Hindlimb muscle (tissue), 1 donor: ENCODE data around the gene JOSD2. TPM values are rescaled to one million over a fixed set of nuclear protein-coding genes. Genes with fewer than 3 reads are reported as not detected.
A peak's percentile ranks its signal among the peaks of the same experiment; 100 is the strongest.

Experiments
- DNase-seq: peaks from one replicate; pipeline ENCODE4 v3.0.0-alpha.2; 2013
- polyA plus RNA-seq: library from polyadenylated mRNA; unstranded; fragments of 120-200 nt; gene quantifications from one replicate; pipeline ENCODE4 v1.2.1, GENCODE V29; 2013; ENCODE audit not compliant: insufficient read length

The JOSD2 gene
- polyA plus RNA-seq, 1 donor: 28.5 TPM

DNA sequence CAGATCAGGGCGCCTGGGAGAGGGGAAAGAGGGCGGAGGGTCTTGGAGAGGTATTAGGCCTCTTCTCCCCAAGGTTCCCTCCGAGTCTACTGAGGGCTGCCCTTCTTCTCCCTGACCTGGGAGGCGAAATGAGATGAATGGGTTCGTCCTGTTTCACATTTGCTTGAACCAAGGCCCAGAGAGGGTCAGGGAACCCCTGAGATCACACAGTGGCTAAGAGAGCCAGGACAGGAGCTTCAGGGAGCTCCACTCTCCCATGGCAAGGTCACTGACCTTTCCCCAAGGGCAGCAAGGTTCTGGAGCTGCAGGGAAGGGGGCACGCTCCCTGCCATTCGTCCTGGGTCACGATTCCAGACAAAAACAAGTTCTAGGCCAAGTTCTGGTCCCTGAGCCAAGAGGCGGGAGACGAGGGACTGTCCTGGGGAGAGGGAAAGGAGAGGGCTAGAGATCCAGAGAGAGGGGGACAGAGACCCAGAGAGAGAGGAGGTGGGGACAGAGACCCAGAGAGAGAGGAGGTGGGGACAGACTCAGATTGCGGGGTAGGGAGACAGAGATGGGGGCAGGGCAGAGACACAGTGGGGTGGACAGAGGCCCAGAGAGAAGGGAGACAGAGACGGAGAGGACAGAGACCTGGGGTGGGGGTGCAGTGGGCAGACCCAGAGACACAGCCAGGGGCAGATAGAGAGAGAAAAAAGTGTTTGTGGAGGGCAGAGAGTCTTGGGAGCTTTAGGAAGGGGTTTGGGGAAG is 2.2 kb upstream of the JOSD2 start:
- no peak for DNase-seq

DNA sequence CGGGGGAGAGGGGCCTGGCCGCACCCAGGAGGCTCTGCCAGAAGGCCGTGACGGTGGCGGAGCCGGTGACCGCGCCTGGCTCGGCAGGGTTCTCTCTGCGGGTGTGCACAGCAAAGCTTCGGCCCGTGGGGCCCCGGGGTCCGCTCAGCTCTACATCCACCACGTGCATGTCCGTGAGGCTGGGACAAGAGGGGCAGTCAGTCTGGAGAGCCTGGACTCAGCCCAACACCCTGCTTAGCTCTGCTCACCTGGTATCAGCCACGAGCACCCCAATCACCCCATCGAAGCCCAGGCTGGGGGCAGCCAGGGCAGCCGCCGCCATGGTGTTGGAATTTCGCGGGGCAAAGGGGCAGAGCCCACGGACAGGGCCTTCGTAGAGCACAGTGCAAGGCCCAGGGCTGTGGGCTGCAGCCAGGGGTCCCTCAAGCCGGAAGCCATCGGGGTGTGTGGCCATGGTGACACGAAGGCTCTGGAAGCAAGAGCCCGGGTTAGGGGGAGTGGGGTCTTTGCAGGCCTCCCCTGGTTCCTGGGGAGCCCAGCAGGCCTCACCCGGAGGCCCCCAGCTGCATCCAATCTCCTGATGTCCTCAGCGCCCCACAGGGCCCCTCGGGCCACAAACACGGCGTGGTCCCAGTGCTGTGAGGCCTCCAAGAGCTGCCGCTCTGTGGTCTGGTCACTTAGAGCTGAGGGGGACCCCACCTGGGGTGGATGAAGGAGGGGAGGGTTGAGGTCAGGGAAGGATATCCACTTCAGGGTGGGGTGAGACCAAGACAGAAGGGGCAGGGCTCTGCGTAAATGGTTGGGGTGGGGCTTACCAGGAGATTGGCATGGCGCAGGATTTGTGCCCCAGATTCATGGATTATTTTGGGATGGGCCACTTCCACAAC is 1.4 kb upstream of the JOSD2 start:
- no peak for DNase-seq

GRCh38 chr19:50510700-50511068 is 307 bp downstream of the JOSD2 start:
- DNase-seq: no peak

DNA sequence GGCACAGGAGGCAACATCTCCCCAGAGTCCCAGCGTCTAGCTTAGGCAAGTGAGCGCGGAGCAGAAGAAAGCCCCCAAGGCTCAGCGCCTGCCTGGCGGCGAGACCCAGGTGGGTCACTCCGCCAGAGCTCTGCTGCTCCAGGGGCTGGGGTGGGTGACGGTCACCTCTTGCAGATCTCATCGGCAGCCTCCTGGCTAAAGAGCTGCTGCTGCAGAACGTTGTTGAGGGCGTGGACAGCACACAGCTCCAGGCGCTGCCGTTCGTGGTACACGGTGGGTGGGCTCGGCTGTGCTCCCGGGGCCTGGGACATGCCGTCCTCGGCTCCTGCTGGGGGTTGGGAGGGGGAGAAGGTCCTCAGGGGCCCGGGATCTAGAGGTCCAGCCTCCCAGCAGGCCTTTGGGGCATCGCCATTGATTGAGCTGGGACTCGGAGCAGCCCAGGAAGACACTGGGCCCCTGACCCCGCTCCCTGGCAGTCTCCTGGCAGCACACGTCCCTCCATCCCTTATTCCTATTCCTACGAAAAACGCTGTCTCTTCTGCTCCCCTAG is 795 bp downstream of the JOSD2 start:
- no peak for DNase-seq

GRCh38 chr19:50509366-50509765 is 1.6 kb downstream of the JOSD2 start:
- DNase-seq: no peak

GRCh38 chr19:50508843-50509190 is 2.2 kb downstream of the JOSD2 start:
- no peak for DNase-seq

DNA sequence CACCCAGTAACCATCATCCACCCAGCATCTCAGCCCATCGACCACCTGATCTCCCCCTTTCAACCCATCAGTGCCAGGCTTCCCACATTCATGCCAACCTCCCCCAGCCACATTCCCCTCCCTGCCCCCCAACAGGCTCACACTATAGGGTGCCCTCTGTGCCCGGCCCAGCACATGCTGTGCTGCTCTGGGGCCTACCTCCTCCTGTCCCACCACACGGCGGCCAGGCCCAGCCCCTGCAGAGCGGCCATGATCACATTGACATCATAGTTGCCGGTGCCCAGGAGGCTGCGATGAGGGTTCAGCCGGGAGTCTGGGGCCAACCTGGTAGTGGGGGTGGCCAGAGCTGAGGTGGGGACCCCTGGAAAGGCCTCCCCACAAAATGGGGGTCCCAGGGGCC is 3.6 kb downstream of the JOSD2 start:
- DNase-seq: no peak

GRCh38 chr19:50506700-50507099 is 4.3 kb downstream of the JOSD2 start:
- DNase-seq: no peak

GRCh38 chr19:50505856-50506611 is 5.0 kb downstream of the JOSD2 start:
- DNase-seq: no peak

DNA sequence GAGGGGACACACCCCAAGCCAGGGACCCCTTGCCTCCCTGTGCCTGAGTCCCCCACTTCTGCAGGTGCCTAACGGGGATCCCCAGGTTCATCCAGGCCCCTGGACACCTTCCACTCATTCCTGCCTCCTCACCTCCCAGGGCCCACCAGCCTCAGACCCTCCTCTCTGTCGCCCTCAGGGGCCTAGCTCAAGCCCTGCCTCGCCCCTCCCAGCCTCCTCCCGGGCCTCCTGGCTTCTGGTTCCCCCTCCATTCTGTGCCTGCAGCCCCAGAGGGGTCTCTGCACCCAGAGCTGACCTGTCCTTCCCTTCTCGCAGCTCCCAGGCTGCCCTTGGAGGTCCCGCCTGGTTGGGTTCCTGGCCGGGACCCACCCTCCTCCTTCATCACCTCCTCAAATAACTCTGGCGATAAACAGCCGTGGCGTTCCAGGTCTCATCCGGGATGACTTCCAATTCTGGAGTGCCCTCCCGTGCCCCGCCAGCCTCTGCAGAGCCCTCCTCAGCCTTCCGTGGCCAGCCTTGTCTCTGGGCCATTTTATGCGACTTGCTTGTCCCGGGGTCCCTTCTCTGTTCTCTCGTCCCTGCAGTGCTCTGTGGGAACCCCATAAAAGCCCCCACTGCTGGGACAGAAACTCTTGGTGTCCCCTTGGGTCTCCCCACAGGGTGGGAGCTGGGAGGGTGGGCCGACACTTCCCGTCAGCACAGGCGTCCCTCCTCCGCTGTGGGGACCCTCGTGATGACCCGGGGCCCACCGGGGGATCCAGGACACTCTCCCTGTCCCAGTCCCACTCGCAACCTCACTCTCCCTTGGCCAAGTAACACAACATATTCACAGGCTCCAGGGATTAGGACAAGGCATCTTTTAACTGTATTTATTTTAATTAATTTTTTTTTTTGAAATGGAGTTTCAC is 9.2 kb downstream of the JOSD2 start:
- DNase-seq: no peak

- DNase-seq: no peak
These were observed 9.8 kb downstream of the JOSD2 start for GRCh38 chr19:50501186-50501567.

DNA sequence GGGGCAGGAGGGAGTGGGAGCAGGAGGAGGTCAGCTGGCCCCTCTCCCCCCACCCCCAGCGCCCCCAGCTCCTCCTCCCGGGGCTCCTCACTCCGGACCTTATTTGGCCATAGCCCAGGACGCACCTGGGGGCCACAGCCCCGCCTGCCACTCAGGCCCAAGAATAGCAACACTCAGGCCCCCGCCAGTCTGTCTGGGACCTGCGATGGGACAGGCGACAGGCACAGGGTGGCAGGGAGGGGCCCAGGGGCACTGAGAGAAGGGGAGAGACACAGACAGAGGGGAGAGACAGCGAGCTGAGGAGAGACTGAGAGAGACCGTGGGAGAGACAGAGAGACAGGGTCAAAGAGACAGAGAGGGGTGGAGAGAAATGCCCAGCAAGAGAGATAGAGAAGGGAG is 10.2 kb downstream of the JOSD2 start:
- no peak for DNase-seq

DNA sequence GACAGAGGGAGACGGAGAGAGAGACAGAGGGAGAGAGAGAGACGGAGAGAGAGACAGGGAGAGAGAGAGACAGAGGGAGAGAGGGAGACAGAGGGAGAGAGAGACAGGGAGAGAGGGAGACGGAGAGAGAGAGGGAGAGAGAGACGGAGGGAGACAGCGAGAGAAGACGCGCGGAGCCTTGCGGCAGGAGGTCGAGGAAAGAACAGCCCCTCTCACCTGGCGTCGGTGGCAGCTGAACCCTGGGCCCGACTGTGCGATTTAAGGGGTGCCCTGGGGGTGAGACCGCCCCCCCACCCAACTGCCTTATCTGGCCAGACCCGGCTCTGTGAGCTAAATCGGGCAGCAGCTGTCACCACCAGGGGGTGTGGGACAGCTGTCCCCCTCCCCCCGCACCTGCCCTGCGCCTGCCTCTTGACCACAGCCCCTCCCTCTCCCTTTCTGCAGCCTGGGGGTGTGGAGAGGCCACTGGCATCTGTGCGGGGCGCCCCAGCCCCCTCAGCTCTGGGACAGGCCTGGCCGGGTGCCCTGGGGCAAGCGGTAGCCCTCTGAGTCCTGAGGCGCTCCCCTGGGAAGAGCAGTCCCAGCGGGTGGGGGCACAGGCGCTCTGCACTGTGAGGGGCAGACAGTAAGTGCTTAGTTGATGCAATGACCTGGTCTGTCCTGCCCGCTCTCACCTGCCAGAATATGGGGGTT is 10.8 kb downstream of the JOSD2 start:
- peak; percentile 50 for DNase-seq

DNA sequence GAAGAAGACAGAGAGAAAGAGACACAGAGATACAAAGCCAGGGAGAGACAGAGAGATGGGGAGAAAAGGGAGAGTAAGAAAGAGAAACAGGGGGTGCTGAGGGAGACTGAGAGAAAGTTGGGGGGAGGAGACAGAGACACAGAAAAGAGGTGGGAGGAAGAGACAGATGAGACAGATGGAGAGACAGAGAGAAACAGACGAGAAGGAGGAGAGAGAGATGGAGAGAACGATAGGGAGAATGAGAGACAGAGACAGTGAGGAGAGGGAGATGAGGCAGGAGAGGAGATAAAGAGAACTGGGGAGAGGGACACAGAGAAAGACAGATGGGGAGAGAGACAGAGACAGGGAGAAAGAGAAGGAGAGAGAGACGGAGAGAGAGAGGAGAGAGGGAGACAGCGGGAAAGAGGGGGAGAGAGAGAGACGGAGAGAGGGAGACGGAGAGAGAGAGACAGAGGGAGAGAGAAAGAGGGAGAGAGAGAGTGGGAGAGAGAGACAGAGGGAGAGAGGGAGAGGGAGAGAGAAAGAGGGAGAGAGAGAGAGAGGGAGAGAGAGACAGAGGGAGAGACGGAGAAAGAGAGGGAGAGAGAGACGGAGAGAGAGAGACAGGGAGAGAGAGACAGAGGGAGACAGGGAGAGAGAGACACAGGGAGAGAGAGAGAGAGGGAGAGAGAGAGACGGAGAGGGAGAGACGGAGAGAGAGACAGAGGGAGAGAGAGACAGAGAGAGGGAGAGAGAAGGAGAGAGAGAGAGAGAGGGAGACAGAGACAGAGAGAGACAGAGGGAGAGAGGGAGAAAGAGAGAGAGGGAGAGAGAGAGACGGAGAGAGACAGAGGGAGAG is 12.6 kb downstream of the JOSD2 start:
- DNase-seq: no peak

DNA sequence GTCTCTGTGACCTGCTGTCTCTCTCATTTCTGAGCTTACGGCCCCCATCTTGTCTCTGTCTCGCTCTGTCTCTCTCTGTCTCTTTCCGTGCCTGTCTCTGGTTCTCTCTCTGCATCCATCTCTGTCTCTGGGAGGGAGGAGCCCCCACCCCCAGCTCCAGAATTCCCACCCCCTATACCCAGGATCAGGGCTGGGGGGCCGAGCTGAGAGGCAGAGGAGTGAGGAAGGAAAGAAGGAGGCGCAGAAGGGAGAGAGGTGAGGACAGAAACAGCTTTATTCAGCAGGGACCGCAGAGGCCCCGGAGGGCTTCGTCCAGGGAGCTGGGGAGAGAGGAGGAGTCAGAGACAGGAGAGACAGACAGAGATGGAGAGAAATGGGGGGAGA is 14.0 kb downstream of the JOSD2 start:
- DNase-seq: no peak

DNA sequence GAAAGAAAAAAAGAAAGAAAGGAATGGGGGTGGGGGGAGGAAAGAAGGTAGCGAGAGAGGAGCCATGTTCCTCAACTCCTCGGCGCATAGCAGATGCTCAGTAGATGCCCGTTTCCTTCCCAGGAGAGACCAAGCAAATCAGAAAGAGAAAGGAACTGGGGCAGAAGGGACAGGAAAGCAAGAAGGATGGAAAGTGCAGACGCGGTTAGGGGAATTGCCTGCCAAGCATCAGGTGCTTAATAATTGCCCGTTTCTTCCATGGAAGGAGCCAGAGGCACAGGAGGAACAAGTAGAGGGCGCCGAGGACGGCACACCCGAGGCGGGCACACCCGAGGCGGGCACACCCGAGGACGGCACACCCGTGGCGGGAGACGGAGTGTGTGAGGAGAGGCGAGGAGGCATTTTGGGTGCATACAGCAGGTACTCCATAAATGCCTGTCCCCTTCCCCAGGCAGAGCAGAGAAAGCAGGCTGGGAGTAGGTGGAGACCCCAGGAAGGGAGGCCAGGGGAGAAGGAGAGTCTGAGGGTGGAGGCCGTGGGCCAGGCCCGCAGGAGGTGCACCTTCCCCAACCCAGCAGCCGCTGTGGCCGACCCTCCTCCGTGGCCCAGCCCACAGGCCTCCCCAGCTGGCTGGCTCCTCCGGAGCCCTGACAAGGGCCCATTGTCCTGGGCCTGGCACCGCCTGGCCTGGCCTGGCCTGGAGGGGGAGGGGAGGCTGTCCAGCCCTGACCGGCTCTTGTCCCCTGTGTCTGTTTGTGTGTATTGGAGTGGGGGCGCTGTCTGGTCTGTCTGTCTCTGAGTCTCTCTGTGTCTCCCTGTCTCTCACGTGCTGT is 14.6 kb downstream of the JOSD2 start:
- no peak for DNase-seq

DNA sequence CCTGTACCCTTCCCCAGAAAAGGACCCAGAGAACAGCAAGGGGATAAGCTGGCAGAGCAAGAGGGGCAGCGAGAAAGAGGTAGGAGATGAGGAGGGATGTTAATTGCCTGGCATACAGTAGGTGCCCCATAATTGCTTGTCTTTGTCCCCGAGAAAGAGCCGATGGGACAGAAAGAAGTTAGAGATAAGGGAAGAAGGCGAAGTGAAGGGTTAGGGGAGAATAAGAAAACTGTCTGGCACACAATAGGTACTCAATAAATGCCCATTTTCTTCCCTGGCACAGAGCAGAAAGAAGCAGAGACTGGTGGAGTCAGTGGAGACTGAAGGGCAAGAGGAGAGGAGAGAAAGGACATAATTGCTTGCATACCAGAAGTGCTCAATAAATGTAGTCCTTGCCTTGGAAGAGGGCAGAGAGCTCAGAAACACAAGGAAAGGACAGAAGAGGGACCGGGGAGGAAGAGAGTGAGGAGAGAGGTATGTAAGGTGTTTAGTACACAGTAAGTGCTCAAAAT is 15.9 kb downstream of the JOSD2 start:
- DNase-seq: no peak

DNA sequence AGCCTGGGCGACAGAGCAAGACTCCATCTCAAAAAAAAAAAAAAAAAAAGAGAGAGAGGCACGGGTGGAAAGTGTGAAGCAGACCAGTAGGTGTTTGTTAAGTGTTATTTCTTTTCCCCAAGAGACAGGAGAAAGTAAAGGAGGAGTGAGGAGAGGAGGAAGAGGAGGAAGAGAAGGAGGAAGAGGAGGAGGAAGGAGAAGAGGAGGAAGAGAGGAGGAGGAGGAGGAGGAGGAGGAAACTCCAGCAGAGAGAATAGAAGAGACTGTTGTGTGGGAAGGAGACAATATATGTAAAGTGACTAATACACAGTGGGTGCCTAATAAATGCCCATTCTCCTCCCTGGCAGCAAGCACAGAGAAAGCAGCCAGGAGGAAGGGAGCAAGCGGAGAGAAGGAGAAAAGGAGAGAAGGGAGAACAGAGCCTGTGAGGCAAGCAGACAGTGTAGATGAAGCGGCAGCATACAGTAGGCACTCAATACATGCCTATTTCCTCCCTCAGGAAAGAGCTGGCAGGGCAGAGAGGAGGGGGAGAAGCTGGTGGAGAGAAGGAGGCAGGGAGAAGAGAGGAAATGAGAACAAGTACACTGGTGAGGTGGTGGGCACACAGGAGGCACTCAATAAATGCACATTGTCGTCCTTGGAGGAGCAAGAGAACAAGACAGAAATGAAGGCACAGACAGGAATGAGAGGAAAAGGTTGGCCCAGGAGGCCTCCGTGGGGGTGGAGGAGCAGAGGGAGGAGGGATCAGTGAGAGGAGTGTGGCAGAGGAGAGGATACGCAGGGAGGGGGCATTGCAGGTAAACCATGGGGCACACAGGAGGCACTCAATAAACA is 16.6 kb downstream of the JOSD2 start:
- no peak for DNase-seq
